ENCODE results near the gene C22orf23. TPM values are rescaled to one million over a fixed set of nuclear protein-coding genes. Genes with fewer than 3 reads are reported as not detected.

Gene C22orf23
- total RNA-seq, 4 donors from 2014 or later: 0.21 TPM; not detected in 3

DNA sequence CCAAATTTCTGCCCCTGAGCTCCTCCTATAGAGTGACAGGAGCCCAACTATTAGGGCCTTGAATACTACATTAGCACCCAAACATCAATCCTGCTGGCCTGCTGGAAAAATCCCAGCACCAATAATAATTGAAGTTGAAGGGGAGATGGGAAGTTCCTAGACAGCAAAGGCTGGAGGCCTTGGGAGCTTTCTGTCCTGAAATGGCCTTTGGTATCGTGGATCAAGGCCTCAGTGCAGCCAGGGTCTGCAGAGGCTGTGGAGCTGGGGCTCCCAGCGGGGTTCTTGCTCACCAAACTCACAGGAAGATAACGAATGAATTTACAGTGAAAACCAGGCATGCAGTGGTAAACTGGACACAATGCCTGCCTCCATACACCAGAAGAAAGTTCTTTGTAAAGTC is 56.5 kb downstream of the C22orf23 start:
- Histone ChIP-seq H3K9me3 (no peaks in the 10 kb centered on the region), H3K27me3 (no peaks in the 10 kb centered on the region), H3K4me1 (peaks cover 0 to 72% (median 56%) of the 10 kb centered on the region in 4 donors), H3K27ac (peak overlapping the region in 3 of 4 donors; percentile 79 to 87 (median 79)), H3K36me3 (no peaks in the 10 kb centered on the region), H3K4me3 (no peak overlapping the region)
- TF ChIP-seq POLR2A (IDR thresholded peaks at IDR 0.05) (no peak), EP300 (IDR thresholded peaks at IDR 0.05) (no peak)
- TF ChIP-seq, protein P1, sequence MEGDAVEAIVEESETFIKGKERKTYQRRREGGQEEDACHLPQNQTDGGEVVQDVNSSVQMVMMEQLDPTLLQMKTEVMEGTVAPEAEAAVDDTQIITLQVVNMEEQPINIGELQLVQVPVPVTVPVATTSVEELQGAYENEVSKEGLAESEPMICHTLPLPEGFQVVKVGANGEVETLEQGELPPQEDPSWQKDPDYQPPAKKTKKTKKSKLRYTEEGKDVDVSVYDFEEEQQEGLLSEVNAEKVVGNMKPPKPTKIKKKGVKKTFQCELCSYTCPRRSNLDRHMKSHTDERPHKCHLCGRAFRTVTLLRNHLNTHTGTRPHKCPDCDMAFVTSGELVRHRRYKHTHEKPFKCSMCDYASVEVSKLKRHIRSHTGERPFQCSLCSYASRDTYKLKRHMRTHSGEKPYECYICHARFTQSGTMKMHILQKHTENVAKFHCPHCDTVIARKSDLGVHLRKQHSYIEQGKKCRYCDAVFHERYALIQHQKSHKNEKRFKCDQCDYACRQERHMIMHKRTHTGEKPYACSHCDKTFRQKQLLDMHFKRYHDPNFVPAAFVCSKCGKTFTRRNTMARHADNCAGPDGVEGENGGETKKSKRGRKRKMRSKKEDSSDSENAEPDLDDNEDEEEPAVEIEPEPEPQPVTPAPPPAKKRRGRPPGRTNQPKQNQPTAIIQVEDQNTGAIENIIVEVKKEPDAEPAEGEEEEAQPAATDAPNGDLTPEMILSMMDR (IDR thresholded peaks at IDR 0.05): no peak
- WGBS, 2 donors: 50 to 51% methylated on average over 3 of the region's 3 CpGs
- no peak for DNase-seq (ENCODE audit: low spot score in 2 of 2)

DNA sequence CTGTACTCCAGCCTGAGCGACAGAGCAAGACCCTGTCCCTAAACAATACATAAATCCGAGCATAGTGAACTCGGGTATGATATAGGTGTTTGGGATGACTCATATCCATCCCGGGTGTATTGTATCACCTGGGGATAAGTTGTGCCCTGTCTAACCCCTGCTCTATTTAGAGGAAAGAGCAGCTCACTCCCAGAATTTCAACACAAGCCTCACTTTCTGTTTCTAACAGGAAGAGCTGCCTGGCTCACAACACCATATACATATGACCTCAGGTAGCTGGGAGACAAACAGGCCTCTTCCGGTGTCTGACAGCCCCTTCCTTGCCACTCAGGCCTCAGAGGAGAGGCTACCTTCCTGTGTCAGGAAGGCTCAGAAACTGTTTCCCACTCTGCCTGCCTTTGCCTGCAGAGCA is 57.2 kb downstream of the C22orf23 start:
- H3K4me1 ChIP-seq: peaks cover 0 to 77% (median 57%) of the 10 kb centered on the region in 4 donors
- no peak overlapping the region for H3K4me3 ChIP-seq
- TF ChIP-seq POLR2A (IDR thresholded peaks at IDR 0.05) (no peak), EP300 (IDR thresholded peaks at IDR 0.05) (no peak)
- TF ChIP-seq, protein P1 (IDR thresholded peaks at IDR 0.05): no peak
- DNase-seq (ENCODE audit: low spot score in 2 of 2): no peak
- H3K27ac ChIP-seq: peak overlapping the region in 3 of 4 donors; percentile 79 to 87 (median 79)
- H3K9me3 ChIP-seq: no peaks in the 10 kb centered on the region
- WGBS, 2 donors: 53 to 56% methylated on average over 5 of the region's 5 CpGs
- peaks cover 0 to 6% (median 0%) of the 10 kb centered on the region in 3 donors for H3K36me3 ChIP-seq
- no peaks in the 10 kb centered on the region for H3K27me3 ChIP-seq

DNA sequence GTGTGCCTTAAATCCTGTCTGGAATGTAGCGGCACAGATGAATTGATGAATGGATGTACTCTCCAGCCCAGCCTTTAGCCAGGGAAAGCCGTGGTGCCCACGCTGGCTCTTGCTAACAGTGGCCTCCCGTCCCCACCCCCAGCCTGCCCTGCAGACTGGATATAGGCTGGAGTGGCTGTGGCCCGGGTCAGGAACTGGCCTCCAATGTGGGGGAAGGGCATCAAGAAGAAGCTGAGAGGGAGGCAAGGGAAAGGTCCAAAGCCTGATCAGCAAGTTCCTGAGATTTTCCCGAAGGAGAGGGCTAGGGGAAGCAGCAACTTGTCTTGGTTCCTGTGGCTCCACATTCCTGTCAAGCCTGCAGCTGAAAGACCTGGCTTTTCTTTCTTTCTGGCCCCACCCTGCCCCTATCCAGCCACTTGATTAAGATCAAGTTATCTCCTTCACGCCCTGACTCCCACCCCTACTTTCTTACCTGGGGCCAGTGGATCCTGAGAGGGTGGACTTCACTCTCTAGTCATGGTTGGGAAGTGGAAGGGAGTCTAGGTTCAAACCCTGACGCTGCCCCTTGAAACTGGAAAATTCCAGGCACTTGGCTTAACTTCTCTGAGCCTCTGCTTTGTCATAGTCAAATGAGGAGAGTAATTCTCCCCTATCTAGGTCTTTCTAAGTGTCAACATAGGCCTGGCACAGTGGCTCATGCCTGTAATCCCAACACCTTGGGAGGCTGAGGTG is 58.3 kb downstream of the C22orf23 start:
- peaks cover 0 to 17% (median 0%) of the 10 kb centered on the region in 3 donors for H3K36me3 ChIP-seq
- peak overlapping the region in 3 of 4 donors; percentile 70 to 87 (median 79) for H3K27ac ChIP-seq
- WGBS, 2 donors: 38 to 58% methylated on average over 8 of the region's 8 CpGs
- no peak overlapping the region for H3K4me3 ChIP-seq
- H3K9me3 ChIP-seq: no peaks in the 10 kb centered on the region
- DNase-seq (ENCODE audit: low spot score in 2 of 2): no peak
- peaks cover 0 to 77% (median 57%) of the 10 kb centered on the region in 4 donors for H3K4me1 ChIP-seq
- no peaks in the 10 kb centered on the region for H3K27me3 ChIP-seq
- TF ChIP-seq POLR2A (IDR thresholded peaks at IDR 0.05) (no peak), EP300 (IDR thresholded peaks at IDR 0.05) (no peak)
- TF ChIP-seq, protein P1 (IDR thresholded peaks at IDR 0.05): no peak

DNA sequence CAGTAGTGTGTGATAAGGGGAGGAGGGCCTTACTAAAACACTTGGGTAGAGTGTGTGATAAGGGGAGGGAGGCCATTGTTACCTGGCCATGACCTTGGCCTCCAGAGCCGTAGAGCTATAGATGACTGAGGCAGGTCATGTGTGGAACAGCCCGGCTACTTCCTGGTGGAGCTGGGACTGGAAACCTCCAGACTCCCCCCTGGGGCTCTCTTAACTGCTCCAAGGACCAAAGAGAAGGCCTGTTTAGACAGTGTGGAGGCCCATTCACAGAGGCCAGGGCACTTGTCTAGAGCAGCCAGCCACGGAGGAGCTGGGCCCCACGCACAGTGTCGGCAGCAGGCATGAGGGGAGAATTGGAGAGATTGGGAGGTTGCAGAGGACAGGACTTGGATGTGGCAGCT is 59.8 kb downstream of the C22orf23 start:
- Histone ChIP-seq H3K36me3 (peaks cover 0 to 32% (median 6%) of the 10 kb centered on the region in 3 donors), H3K27ac (peak overlapping the region in 3 of 4 donors; percentile 55 to 87 (median 70)), H3K4me1 (peaks cover 0 to 69% (median 52%) of the 10 kb centered on the region in 4 donors), H3K27me3 (no peaks in the 10 kb centered on the region), H3K9me3 (no peaks in the 10 kb centered on the region), H3K4me3 (no peak overlapping the region)
- TF ChIP-seq, protein P1 (IDR thresholded peaks at IDR 0.05): no peak
- TF ChIP-seq EP300 (IDR thresholded peaks at IDR 0.05) (no peak), POLR2A (IDR thresholded peaks at IDR 0.05) (no peak)
- DNase-seq (ENCODE audit: low spot score in 2 of 2): no peak
- 44 to 57% methylated on average over 5 of the region's 5 CpGs for WGBS, 2 donors

Other genes starting within 250 kb of the C22orf23 start
- gene GCAT, start 145.7 kb downstream of the C22orf23 start, total RNA-seq: 10 to 100 TPM; 10.3 to 39.8 (median 21.5) TPM
- not detected for gene GALR3, start 130.2 kb downstream of the C22orf23 start, total RNA-seq
- gene ANKRD54, start 109.3 kb downstream of the C22orf23 start, total RNA-seq: 10 to 100 TPM; 51.6 to 76.1 (median 58.8) TPM
- gene EIF3L, start 104.2 kb downstream of the C22orf23 start, total RNA-seq: 100 to 1,000 TPM; 271 to 291 (median 274) TPM
- 10 to 100 TPM; 10.7 to 34.5 (median 20.4) TPM for gene MICALL1, start 47.3 kb downstream of the C22orf23 start, total RNA-seq
- gene POLR2F, start 98 bp upstream of the C22orf23 start, total RNA-seq: 100 to 1,000 TPM in 3 of 4 donors, 10 to 100 TPM in 1; 54.7 to 181 (median 120) TPM
- gene SOX10, start 31.0 kb upstream of the C22orf23 start, total RNA-seq: 10 to 100 TPM; 59.9 to 94.0 (median 84.2) TPM
- 10 to 100 TPM; 32.1 to 49.8 (median 44.2) TPM for gene PICK1, start 103.8 kb upstream of the C22orf23 start, total RNA-seq
- 1 to 10 TPM in 3 of 4 donors, under 1 TPM in 1; 0.98 to 1.8 (median 1.4) TPM for gene SLC16A8, start 130.6 kb upstream of the C22orf23 start, total RNA-seq
- 1 to 10 TPM in 3 of 4 donors, not detected in 1; 1.3 to 2.7 (median 2.1) TPM for gene BAIAP2L2, start 157.1 kb upstream of the C22orf23 start, total RNA-seq
- gene PLA2G6, start 228.2 kb upstream of the C22orf23 start, total RNA-seq: 10 to 100 TPM; 48.5 to 60.3 (median 55.1) TPM
- gene MAFF, start 248.4 kb upstream of the C22orf23 start, total RNA-seq: 100 to 1,000 TPM in 2 of 4 donors, 10 to 100 TPM in 2; 68.1 to 110 (median 96.8) TPM

Measured in tibial nerve (tissue), 4 donors.